Measurements from ENCODE around the gene A2M. TPM values are rescaled to one million over a fixed set of nuclear protein-coding genes. Genes with fewer than 3 reads are reported as not detected.

A2M gene
- total and polyA plus RNA-seq, 2 of the 13 experiments (the other 11 are each of a cell fraction or from before 2014, with no cell fraction given): 2,807 to 6,551 TPM

DNA sequence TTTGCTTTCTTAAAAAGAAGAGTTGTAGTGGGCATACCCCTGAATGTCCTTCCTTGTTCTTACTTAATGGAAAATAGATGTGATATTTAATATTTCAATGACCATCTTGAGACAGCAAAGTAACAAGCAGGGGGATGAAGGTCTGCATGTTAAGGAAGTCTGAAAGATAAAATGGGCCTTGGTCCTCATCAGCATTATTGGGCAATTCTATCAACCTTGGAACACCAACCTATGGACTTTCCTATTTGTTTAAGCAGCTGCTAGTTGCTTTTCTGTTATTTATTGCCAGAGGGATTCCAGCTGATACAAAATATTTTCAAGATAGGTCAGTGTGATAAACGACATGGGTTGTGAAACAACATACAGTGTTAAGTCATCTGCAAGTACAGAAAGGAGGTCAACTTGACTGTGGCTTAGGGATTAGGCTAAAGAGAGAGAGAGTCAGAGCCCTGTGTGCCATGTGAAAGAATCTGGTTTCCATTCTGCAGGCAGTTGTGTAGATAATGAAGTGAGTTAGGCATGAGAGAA is 16.4 kb upstream of the A2M start (continued):
- TF ChIP-seq MTA3 (CRISPR knock-in tag; IDR thresholded peaks at IDR 0.05) (no peak), ZNF253 (CRISPR knock-in tag; IDR thresholded peaks at IDR 0.05; ENCODE audit: borderline replicate concordance) (no peak), ERF (CRISPR knock-in tag; IDR thresholded peaks at IDR 0.05) (peak; percentile 95), HOXD1 (CRISPR knock-in tag; IDR thresholded peaks at IDR 0.05) (peak; percentile 58; the same call in 1 of the 2 replicates), TAF15 (IDR thresholded peaks at IDR 0.05; ENCODE audit: low read depth, low read length, poor library complexity, severe bottlenecking) (no peak), MEIS1 (CRISPR knock-in tag; IDR thresholded peaks at IDR 0.05; ENCODE audit: borderline replicate concordance) (peak; percentile 58; the same call in 1 of the 2 replicates), STAT5B (CRISPR knock-in tag; IDR thresholded peaks at IDR 0.05) (peak; percentile 86), PHB2 (IDR thresholded peaks at IDR 0.05; ENCODE audit: partially characterized antibody) (no peak), ZNF570 (CRISPR knock-in tag; IDR thresholded peaks at IDR 0.05; ENCODE audit: borderline replicate concordance) (no peak), ZNF383 (CRISPR knock-in tag; IDR thresholded peaks at IDR 0.05; ENCODE audit: borderline replicate concordance) (no peak), CBX1 (IDR thresholded peaks at IDR 0.05; ENCODE audit: low read depth) (peak; percentile 44)
- TF ChIP-seq, protein P1, sequence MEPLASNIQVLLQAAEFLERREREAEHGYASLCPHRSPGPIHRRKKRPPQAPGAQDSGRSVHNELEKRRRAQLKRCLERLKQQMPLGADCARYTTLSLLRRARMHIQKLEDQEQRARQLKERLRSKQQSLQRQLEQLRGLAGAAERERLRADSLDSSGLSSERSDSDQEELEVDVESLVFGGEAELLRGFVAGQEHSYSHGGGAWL (CRISPR knock-in tag; IDR thresholded peaks at IDR 0.05): no peak
- TF ChIP-seq, protein P2, sequence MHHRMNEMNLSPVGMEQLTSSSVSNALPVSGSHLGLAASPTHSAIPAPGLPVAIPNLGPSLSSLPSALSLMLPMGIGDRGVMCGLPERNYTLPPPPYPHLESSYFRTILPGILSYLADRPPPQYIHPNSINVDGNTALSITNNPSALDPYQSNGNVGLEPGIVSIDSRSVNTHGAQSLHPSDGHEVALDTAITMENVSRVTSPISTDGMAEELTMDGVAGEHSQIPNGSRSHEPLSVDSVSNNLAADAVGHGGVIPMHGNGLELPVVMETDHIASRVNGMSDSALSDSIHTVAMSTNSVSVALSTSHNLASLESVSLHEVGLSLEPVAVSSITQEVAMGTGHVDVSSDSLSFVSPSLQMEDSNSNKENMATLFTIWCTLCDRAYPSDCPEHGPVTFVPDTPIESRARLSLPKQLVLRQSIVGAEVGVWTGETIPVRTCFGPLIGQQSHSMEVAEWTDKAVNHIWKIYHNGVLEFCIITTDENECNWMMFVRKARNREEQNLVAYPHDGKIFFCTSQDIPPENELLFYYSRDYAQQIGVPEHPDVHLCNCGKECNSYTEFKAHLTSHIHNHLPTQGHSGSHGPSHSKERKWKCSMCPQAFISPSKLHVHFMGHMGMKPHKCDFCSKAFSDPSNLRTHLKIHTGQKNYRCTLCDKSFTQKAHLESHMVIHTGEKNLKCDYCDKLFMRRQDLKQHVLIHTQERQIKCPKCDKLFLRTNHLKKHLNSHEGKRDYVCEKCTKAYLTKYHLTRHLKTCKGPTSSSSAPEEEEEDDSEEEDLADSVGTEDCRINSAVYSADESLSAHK (CRISPR knock-in tag; IDR thresholded peaks at IDR 0.05; ENCODE audit: borderline replicate concordance): no peak
- TF ChIP-seq, protein P3, sequence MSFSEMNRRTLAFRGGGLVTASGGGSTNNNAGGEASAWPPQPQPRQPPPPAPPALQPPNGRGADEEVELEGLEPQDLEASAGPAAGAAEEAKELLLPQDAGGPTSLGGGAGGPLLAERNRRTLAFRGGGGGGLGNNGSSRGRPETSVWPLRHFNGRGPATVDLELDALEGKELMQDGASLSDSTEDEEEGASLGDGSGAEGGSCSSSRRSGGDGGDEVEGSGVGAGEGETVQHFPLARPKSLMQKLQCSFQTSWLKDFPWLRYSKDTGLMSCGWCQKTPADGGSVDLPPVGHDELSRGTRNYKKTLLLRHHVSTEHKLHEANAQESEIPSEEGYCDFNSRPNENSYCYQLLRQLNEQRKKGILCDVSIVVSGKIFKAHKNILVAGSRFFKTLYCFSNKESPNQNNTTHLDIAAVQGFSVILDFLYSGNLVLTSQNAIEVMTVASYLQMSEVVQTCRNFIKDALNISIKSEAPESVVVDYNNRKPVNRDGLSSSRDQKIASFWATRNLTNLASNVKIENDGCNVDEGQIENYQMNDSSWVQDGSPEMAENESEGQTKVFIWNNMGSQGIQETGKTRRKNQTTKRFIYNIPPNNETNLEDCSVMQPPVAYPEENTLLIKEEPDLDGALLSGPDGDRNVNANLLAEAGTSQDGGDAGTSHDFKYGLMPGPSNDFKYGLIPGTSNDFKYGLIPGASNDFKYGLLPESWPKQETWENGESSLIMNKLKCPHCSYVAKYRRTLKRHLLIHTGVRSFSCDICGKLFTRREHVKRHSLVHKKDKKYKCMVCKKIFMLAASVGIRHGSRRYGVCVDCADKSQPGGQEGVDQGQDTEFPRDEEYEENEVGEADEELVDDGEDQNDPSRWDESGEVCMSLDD (CRISPR knock-in tag; IDR thresholded peaks at IDR 0.05; ENCODE audit: borderline replicate concordance): no peak
- TF ChIP-seq, protein P4, sequence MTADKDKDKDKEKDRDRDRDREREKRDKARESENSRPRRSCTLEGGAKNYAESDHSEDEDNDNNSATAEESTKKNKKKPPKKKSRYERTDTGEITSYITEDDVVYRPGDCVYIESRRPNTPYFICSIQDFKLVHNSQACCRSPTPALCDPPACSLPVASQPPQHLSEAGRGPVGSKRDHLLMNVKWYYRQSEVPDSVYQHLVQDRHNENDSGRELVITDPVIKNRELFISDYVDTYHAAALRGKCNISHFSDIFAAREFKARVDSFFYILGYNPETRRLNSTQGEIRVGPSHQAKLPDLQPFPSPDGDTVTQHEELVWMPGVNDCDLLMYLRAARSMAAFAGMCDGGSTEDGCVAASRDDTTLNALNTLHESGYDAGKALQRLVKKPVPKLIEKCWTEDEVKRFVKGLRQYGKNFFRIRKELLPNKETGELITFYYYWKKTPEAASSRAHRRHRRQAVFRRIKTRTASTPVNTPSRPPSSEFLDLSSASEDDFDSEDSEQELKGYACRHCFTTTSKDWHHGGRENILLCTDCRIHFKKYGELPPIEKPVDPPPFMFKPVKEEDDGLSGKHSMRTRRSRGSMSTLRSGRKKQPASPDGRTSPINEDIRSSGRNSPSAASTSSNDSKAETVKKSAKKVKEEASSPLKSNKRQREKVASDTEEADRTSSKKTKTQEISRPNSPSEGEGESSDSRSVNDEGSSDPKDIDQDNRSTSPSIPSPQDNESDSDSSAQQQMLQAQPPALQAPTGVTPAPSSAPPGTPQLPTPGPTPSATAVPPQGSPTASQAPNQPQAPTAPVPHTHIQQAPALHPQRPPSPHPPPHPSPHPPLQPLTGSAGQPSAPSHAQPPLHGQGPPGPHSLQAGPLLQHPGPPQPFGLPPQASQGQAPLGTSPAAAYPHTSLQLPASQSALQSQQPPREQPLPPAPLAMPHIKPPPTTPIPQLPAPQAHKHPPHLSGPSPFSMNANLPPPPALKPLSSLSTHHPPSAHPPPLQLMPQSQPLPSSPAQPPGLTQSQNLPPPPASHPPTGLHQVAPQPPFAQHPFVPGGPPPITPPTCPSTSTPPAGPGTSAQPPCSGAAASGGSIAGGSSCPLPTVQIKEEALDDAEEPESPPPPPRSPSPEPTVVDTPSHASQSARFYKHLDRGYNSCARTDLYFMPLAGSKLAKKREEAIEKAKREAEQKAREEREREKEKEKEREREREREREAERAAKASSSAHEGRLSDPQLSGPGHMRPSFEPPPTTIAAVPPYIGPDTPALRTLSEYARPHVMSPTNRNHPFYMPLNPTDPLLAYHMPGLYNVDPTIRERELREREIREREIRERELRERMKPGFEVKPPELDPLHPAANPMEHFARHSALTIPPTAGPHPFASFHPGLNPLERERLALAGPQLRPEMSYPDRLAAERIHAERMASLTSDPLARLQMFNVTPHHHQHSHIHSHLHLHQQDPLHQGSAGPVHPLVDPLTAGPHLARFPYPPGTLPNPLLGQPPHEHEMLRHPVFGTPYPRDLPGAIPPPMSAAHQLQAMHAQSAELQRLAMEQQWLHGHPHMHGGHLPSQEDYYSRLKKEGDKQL (CRISPR knock-in tag; IDR thresholded peaks at IDR 0.05; ENCODE audit: low read depth): peak; percentile 95
- TF ChIP-seq, protein P5, sequence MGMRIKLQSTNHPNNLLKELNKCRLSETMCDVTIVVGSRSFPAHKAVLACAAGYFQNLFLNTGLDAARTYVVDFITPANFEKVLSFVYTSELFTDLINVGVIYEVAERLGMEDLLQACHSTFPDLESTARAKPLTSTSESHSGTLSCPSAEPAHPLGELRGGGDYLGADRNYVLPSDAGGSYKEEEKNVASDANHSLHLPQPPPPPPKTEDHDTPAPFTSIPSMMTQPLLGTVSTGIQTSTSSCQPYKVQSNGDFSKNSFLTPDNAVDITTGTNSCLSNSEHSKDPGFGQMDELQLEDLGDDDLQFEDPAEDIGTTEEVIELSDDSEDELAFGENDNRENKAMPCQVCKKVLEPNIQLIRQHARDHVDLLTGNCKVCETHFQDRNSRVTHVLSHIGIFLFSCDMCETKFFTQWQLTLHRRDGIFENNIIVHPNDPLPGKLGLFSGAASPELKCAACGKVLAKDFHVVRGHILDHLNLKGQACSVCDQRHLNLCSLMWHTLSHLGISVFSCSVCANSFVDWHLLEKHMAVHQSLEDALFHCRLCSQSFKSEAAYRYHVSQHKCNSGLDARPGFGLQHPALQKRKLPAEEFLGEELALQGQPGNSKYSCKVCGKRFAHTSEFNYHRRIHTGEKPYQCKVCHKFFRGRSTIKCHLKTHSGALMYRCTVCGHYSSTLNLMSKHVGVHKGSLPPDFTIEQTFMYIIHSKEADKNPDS (CRISPR knock-in tag; IDR thresholded peaks at IDR 0.05): peak; percentile 74; the same call in 1 of the 2 replicates

Data from HepG2 (cell line).